Hepatocyte (in vitro differentiated cells): ENCODE results near the gene TMEM87A.

Experiments used
- EZH2 ChIP-seq: fragments of 200-600 bp; sonication (generic); IDR thresholded peaks from 2 replicates; pipeline ENCODE4 v1.6.1; 2016; ENCODE audit warnings: antibody characterized with exemption, mild to moderate bottlenecking, borderline replicate concordance
- TF ChIP-seq, protein P1 (sequence below): fragments of 200-600 bp; sonication (generic); IDR thresholded peaks from 2 replicates; pipeline ENCODE4 v1.5.1; 2016; ENCODE audit warnings: antibody characterized with exemption, mild to moderate bottlenecking; ENCODE audit not compliant: poor library complexity

DNA sequence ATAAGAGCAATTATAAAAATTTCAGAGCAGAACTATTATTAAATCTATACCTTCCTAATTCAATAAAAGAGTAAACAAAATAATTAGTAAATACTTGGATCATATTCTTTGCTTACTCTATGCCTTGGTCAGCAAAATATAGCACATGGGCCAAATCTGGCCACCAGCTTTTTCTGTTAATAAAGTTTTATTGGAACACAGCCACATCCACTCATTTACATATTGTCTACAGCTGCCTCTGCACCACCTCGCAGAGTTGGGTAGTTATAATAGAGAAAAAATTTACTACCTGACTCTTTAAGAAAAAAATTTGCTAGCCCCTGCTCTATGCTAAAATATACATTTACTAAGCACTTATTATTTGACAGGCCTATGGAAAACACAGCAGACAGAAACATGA lies 32.4 kb downstream of the TMEM87A start:
- TF ChIP-seq, protein P1, sequence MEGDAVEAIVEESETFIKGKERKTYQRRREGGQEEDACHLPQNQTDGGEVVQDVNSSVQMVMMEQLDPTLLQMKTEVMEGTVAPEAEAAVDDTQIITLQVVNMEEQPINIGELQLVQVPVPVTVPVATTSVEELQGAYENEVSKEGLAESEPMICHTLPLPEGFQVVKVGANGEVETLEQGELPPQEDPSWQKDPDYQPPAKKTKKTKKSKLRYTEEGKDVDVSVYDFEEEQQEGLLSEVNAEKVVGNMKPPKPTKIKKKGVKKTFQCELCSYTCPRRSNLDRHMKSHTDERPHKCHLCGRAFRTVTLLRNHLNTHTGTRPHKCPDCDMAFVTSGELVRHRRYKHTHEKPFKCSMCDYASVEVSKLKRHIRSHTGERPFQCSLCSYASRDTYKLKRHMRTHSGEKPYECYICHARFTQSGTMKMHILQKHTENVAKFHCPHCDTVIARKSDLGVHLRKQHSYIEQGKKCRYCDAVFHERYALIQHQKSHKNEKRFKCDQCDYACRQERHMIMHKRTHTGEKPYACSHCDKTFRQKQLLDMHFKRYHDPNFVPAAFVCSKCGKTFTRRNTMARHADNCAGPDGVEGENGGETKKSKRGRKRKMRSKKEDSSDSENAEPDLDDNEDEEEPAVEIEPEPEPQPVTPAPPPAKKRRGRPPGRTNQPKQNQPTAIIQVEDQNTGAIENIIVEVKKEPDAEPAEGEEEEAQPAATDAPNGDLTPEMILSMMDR, result no peak
- TF ChIP-seq EZH2, result no peak
